BE2C (cell line): ENCODE measurements around the gene EPN1.
A peak's percentile ranks its signal among the peaks of the same experiment; 100 is the strongest.

ENCODE experiments used
- DNase-seq: peaks from one replicate; pipeline ENCODE4 v3.0.0-alpha.2; 2020
- H3K27me3 ChIP-seq: fragments of 250-450 bp; sonication (Bioruptor Pico); 2 replicates; pipeline ENCODE4 v1.5.1; 2020; ENCODE audit warnings: mild to moderate bottlenecking
- H3K36me3 ChIP-seq: fragments of 250-450 bp; sonication (Bioruptor Pico); 2 replicates; pipeline ENCODE4 v1.5.1; 2020; ENCODE audit warnings: mild to moderate bottlenecking
- H3K4me1 ChIP-seq: fragments of 250-450 bp; sonication (Bioruptor Pico); 2 replicates; pipeline ENCODE4 v1.5.1; 2020
- H3K4me3 ChIP-seq: 2 replicates; pipeline ENCODE4 v1.5.1; 2011; ENCODE audit warnings: low read depth, low read length
- H3K9me3 ChIP-seq: fragments of 250-450 bp; sonication (Bioruptor Pico); 2 replicates; pipeline ENCODE4 v1.5.1; 2020
- TF ChIP-seq, protein P1 (sequence below): IDR thresholded peaks from 2 replicates; pipeline ENCODE4 v1.5.1; 2012; ENCODE audit warnings: mild to moderate bottlenecking, low read depth, low read length

The EPN1 gene

GRCh38 chr19:55644842-55645511 is 30.0 kb upstream of the EPN1 start:
- peaks cover 17% of the 10 kb centered on the region for H3K36me3 ChIP-seq
- no peak for DNase-seq
- TF ChIP-seq, protein P1, sequence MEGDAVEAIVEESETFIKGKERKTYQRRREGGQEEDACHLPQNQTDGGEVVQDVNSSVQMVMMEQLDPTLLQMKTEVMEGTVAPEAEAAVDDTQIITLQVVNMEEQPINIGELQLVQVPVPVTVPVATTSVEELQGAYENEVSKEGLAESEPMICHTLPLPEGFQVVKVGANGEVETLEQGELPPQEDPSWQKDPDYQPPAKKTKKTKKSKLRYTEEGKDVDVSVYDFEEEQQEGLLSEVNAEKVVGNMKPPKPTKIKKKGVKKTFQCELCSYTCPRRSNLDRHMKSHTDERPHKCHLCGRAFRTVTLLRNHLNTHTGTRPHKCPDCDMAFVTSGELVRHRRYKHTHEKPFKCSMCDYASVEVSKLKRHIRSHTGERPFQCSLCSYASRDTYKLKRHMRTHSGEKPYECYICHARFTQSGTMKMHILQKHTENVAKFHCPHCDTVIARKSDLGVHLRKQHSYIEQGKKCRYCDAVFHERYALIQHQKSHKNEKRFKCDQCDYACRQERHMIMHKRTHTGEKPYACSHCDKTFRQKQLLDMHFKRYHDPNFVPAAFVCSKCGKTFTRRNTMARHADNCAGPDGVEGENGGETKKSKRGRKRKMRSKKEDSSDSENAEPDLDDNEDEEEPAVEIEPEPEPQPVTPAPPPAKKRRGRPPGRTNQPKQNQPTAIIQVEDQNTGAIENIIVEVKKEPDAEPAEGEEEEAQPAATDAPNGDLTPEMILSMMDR, result no peak
- no peaks in the 10 kb centered on the region for H3K27me3 ChIP-seq
- H3K9me3 ChIP-seq, result no peaks in the 10 kb centered on the region
- peak overlapping the region; percentile 90 for H3K4me3 ChIP-seq
- H3K4me1 ChIP-seq, result peaks cover 9% of the 10 kb centered on the region

- H3K9me3 ChIP-seq, result no peaks in the 10 kb centered on the region
- peaks cover 17% of the 10 kb centered on the region for H3K36me3 ChIP-seq
- H3K27me3 ChIP-seq, result no peaks in the 10 kb centered on the region
- DNase-seq, result no peak
- no peak overlapping the region for H3K4me3 ChIP-seq
- H3K4me1 ChIP-seq, result peaks cover 4% of the 10 kb centered on the region
- TF ChIP-seq, protein P1, result no peak
Measured at GRCh38 chr19:55645512-55645881, 29.5 kb upstream of the EPN1 start.

DNA sequence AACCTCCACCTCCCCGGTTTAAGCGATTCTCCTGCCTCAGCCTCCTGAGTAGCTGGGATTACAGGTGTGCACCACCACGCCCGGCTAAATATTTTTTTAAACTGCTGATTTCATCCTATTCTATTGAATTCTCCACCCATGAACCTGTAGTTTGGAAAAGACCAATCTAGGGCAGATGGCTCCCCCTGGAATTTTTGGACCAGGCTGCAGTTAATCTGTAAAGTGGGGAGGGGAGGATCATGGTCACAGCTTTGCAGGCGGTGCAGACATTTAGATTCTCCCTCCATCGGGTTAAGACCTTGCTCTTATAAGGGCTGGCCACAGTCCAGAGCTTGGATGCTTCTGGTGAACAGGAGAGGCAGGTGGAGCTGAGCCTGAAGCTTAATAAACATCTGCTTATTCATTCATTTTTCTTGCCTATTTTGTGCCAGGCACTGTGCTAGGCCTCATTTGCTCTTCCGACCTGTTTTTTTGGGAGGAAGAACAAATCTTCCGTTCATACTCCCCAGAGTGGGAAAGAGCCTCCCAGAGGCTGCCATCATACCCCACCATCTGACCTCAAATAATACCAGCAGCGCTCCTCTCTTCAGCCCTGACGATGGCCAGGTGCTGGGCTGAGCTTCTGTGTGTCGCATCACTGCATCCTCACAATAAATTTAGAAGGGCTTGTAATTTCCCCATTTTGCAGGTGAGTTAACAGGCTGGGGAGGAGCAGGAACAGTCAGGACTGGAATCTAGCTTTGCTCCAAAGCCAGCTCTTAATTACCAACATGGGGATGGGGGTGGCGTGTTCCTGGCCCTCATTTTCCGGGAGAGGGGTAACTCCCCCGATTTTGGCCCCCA is 27.9 kb upstream of the EPN1 start:
- no peak for DNase-seq
- no peaks in the 10 kb centered on the region for H3K9me3 ChIP-seq
- TF ChIP-seq, protein P1, result no peak
- H3K27me3 ChIP-seq, result no peaks in the 10 kb centered on the region
- peaks cover 17% of the 10 kb centered on the region for H3K36me3 ChIP-seq
- peaks cover 4% of the 10 kb centered on the region for H3K4me1 ChIP-seq
- H3K4me3 ChIP-seq, result peak overlapping the region; percentile 77

- DNase-seq, result peak; percentile 75
- H3K4me3 ChIP-seq, result peak within 1 kb of the TSS; percentile 77
- peaks cover 17% of the 10 kb centered on the region for H3K36me3 ChIP-seq
- no peaks in the 10 kb centered on the region for H3K9me3 ChIP-seq
- no peaks in the 10 kb centered on the region for H3K27me3 ChIP-seq
- H3K4me1 ChIP-seq, result peaks cover 4% of the 10 kb centered on the region
- TF ChIP-seq, protein P1, result no peak
Measured at GRCh38 chr19:55647732-55648584, 27.1 kb upstream of the EPN1 start, which contains the start of gene CCDC106. CCDC106 (plus strand) TSS chr19:55648212; CDS start chr19:55649047, 835 bp downstream.

GRCh38 chr19:55648585-55649267 is 26.3 kb upstream of the EPN1 start:
- no peaks in the 10 kb centered on the region for H3K27me3 ChIP-seq
- peak overlapping the region; percentile 77 for H3K4me3 ChIP-seq
- peaks cover 4% of the 10 kb centered on the region for H3K4me1 ChIP-seq
- TF ChIP-seq, protein P1, result no peak
- DNase-seq, result no peak
- peaks cover 17% of the 10 kb centered on the region for H3K36me3 ChIP-seq
- no peaks in the 10 kb centered on the region for H3K9me3 ChIP-seq
